ENCODE data around the gene NUDCD3.

DNA sequence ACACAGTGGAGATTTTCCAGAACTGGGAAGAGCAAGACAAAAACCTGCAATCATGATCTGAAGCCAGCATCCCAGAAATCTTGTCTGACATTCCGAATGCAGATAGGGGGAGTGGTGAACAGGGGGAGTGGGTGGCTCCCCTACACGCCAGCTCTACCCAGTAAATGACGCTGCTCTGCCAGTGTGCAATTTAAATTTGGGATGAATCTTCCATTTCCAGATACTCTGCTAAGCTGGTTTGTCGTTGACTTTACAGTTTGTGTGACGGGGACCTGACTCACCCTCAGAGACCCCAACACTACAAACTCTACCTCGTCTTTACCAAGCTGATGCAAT is 96.4 kb downstream of the NUDCD3 start:
- TF ChIP-seq, protein P1, sequence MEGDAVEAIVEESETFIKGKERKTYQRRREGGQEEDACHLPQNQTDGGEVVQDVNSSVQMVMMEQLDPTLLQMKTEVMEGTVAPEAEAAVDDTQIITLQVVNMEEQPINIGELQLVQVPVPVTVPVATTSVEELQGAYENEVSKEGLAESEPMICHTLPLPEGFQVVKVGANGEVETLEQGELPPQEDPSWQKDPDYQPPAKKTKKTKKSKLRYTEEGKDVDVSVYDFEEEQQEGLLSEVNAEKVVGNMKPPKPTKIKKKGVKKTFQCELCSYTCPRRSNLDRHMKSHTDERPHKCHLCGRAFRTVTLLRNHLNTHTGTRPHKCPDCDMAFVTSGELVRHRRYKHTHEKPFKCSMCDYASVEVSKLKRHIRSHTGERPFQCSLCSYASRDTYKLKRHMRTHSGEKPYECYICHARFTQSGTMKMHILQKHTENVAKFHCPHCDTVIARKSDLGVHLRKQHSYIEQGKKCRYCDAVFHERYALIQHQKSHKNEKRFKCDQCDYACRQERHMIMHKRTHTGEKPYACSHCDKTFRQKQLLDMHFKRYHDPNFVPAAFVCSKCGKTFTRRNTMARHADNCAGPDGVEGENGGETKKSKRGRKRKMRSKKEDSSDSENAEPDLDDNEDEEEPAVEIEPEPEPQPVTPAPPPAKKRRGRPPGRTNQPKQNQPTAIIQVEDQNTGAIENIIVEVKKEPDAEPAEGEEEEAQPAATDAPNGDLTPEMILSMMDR (IDR thresholded peaks at IDR 0.05): no peak
- TF ChIP-seq POLR2A (IDR thresholded peaks at IDR 0.05): no peak
